ENCODE results near the gene FFAR1.

GRCh38 chr19:35357867-35358573, 10.3 kb downstream of the FFAR1 start, which contains the start of gene FFAR3:
- TF ChIP-seq CTCF (IDR thresholded peaks at IDR 0.05) (no peak), ZFX (IDR thresholded peaks at IDR 0.05; ENCODE audit: borderline replicate concordance) (no peak)

All from 22Rv1 (cell line).